Fibroblast of the aortic adventitia (primary cell): ENCODE data around the gene MIS18BP1. TPM values are rescaled to one million over a fixed set of nuclear protein-coding genes. Genes with fewer than 3 reads are reported as not detected.
"Not testable (repeated sequence)": the region's sequence is repeated elsewhere in the genome, so short reads cannot be mapped to it uniquely, and the experiment has no call there.

Source experiments
- DNase-seq: peaks from one replicate; pipeline ENCODE4 v3.0.0-alpha.2; 2010; ENCODE audit warnings: low read depth
- H3K4me3 ChIP-seq: 2 replicates; pipeline ENCODE4 v1.5.1; 2011; ENCODE audit warnings: low read depth, mild to moderate bottlenecking, control low read depth, low read length, moderate library complexity
- CTCF ChIP-seq: IDR thresholded peaks from 2 replicates; pipeline ENCODE4 v1.5.1; 2011; ENCODE audit warnings: mild to moderate bottlenecking, low read length, control low read depth, inconsistent platforms; ENCODE audit not compliant: insufficient read depth
- total RNA-seq: library from RNA; depleted of rRNA; stranded (reverse); fragments of >200 nt; gene quantifications from 2 replicates; pipeline ENCODE4 v1.2.3, GENCODE V29; 2012; ENCODE audit warnings: low replicate concordance

The MIS18BP1 gene
- total RNA-seq, 1 donor, result 45.3 TPM

- no peak for DNase-seq
- TF ChIP-seq CTCF, result no peak
- H3K4me3 ChIP-seq, result no peak overlapping the region
These were observed 6.3 kb downstream of the MIS18BP1 start for GRCh38 chr14:45246691-45247090.

GRCh38 chr14:45246151-45246550 lies 6.9 kb downstream of the MIS18BP1 start:
- H3K4me3 ChIP-seq, result no peak overlapping the region
- no peak for TF ChIP-seq CTCF
- no peak for DNase-seq

- DNase-seq, result no peak
These were observed 10.3 kb downstream of the MIS18BP1 start for GRCh38 chr14:45242706-45243105.

GRCh38 chr14:45238988-45239387 lies 14.0 kb downstream of the MIS18BP1 start:
- no peak overlapping the region for H3K4me3 ChIP-seq
- no peak for DNase-seq
- TF ChIP-seq CTCF, result no peak

More at GRCh38 chr14:45242706-45243105, 10.3 kb downstream of the MIS18BP1 start:
- TF ChIP-seq CTCF, result no peak
- peak overlapping the region; percentile 1 for H3K4me3 ChIP-seq

GRCh38 chr14:45227566-45227965 lies 25.4 kb downstream of the MIS18BP1 start:
- no peak for TF ChIP-seq CTCF
- H3K4me3 ChIP-seq, result no peak overlapping the region
- DNase-seq, result no peak

- no peak for DNase-seq
- no peak for TF ChIP-seq CTCF
- no peak overlapping the region for H3K4me3 ChIP-seq
These were observed 30.3 kb downstream of the MIS18BP1 start for GRCh38 chr14:45222485-45223262.

- DNase-seq, H3K4me3 ChIP-seq: not testable (repeated sequence)
These were observed 38.7 kb downstream of the MIS18BP1 start for GRCh38 chr14:45214341-45214740.

- H3K4me3 ChIP-seq, DNase-seq: not testable (repeated sequence)
These were observed 39.3 kb downstream of the MIS18BP1 start for GRCh38 chr14:45213716-45214115.
